Measurements from ENCODE around the gene RIPPLY2.

RIPPLY2 gene

DNA sequence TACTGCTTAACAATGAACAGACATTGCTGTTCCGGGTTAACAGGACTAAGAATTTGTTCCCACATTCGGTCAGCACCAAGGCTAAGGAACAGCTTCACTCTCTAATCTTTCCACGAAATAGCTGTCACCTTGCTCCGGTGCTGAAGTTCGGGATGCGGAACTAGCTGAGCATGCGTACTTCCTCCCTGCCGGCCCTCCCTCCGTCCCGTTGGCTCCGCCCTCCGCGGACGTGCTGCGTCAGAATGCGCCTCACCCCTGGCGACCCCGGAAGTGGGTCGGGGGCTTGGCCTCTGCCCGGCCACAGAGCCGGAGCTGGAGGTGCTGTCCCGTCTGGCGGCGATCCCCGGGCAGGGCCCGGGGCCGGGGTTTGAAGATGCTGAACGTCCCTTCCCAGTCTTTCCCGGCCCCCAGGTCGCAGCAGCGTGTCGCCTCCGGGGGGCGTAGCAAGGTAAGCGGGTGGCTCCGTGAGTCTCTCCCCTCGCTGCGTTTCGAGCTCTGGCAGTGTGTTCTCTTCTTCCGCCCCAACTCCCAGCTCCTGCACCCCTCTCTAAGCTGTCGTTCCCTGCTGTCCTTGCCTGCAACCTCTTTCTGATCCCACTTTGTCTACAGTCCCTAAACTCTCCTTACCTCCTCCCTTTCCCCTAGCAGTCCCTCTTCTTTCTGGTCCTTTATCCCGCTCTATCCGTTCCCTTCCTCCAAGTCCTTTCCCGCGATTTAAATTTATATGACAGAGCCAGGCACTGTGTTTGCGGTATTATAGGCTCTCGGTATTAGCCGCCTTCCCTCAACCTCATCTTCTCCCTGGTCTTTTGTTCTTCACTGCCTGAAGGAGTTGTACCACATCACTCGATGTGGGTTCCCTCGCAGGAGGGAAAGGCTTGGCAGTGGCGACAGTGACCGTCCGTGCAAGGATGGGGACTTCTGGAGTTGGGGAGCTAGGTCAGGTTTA lies 6.5 kb downstream of the RIPPLY2 start, which contains the start of gene CYB5R4:
TSS of gene CYB5R4 (plus strand) at position 280 of the 949 bp plus-strand sequence. CDS start at position 374, 94 bp downstream.
- DNase-seq (ENCODE audit: low read depth, low spot score), result peak; percentile 73
- H3K27ac ChIP-seq, result peak within 1 kb of the TSS; percentile 48

- H3K27ac ChIP-seq, result no peak overlapping the region
- no peak for DNase-seq (ENCODE audit: low read depth, low spot score)
These were observed 7.2 kb downstream of the RIPPLY2 start for GRCh38 chr6:83860359-83860755.

GRCh38 chr6:83860782-83861495 lies 7.8 kb downstream of the RIPPLY2 start:
- no peak for DNase-seq (ENCODE audit: low read depth, low spot score)
- H3K27ac ChIP-seq, result no peak overlapping the region

DNA sequence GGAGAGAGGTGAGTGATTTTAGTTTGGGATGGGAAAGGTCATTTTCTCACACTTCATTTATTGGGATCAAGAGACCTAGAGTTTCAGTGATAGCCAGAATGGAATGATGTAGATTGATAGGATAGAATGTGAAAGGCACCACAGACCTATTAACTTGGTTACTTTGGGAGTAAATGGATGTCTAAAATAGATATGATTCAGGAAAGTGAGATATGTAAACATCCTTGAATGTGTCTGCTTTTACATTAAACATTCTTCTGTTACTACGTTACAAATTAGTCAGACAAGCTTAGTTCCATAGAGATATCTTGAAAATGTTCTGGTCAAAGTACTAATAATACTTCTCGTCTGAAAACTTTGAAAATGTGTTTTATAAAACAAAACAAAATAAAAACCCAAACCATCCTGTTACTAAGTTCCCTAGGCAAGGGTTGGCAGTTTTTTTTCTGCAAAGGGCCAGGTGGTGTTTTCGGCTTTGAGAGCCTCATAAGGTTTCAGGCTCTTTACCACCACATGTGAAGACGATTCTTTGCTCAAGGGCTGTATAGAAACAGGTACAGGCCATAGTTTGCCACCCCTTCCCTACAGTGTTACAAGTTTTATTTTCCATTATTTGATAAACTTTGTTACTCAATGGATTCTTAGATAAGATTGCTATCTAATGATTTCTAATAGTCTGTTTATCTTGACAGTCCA lies 9.8 kb downstream of the RIPPLY2 start:
- H3K27ac ChIP-seq, result no peak overlapping the region
- DNase-seq (ENCODE audit: low read depth, low spot score), result no peak

DNA sequence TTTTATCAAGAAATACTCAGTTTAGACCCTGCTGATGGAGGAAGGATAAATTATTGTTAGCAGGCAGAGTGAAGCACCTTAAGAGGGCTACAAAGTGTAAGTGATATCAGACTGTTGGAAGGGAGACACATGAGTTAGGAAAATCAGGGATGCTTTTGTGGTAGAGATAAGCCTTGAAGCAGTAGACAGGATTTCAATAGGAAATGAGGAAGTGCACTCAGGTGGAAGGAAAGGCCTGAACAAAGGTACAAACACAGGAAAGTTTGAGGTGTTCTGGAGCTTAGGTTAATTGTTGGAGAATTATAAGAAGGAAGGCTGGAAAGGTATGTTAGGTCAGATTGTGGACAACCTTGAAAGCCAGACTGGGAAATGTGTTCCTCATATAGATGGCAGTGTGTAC lies 13.9 kb downstream of the RIPPLY2 start:
- peak overlapping the region; percentile 77 for H3K27ac ChIP-seq
- DNase-seq (ENCODE audit: low read depth, low spot score), result no peak

DNA sequence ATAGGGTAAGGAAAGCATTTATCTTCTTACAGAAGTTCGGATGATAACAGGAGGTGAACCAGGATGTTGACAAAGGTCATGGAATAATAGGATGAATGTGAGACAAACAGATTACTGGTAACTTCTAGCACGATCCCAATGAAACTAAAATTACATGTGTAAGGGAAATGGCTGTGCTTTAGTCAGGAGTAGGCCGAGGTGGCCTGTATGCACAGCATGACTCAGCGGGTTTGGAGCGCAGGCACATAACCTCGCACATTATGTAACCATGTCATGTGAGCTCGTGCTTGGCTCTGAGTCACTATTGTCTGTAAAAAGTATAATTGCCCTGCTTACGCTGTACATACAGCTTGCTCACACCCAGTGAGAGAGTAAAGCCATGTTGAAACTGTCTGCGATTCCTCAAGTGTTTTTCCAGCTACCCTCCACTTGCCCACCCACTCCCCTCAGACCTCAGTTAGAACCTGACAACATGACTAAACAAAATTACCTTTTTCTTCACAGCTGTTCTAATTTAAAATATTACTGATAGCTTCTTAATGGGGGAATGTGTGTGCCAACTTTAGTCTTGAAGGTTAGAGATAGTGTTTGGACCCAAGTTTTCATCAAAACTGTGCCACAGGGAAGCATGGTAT lies 14.5 kb downstream of the RIPPLY2 start:
- H3K27ac ChIP-seq, result peak overlapping the region; percentile 77
- DNase-seq (ENCODE audit: low read depth, low spot score), result peak; percentile 96

- peak overlapping the region; percentile 77 for H3K27ac ChIP-seq
- peak; percentile 76 for DNase-seq (ENCODE audit: low read depth, low spot score)
These were observed 15.5 kb downstream of the RIPPLY2 start for GRCh38 chr6:83868639-83869038.

GRCh38 chr6:83870649-83871048 lies 17.5 kb downstream of the RIPPLY2 start:
- DNase-seq (ENCODE audit: low read depth, low spot score), result no peak
- H3K27ac ChIP-seq, result no peak overlapping the region

- H3K27ac ChIP-seq, result no peak overlapping the region
- no peak for DNase-seq (ENCODE audit: low read depth, low spot score)
These were observed 19.4 kb downstream of the RIPPLY2 start for GRCh38 chr6:83872386-83873118.

DNA sequence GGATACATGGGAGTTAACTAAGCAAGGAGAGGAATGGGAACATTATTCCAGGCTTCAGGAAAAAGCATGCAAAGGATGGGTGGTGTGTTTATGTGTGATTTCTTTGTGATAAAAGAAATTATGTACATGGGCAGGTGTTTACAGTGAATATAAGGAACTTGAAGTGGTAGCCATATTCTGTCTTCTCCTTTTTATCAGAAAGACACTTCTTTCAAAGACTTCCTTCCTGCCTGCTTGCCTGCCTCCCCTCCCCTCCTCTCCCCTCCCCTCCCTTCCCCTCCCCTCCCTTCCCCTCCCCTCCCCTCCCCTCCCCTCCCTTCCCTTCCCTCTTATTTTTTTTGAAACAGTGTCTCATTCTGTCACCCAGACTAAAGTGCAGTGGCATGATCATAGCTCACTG lies 20.7 kb downstream of the RIPPLY2 start:
- no peak overlapping the region for H3K27ac ChIP-seq
- DNase-seq (ENCODE audit: low read depth, low spot score), result no peak

DNA sequence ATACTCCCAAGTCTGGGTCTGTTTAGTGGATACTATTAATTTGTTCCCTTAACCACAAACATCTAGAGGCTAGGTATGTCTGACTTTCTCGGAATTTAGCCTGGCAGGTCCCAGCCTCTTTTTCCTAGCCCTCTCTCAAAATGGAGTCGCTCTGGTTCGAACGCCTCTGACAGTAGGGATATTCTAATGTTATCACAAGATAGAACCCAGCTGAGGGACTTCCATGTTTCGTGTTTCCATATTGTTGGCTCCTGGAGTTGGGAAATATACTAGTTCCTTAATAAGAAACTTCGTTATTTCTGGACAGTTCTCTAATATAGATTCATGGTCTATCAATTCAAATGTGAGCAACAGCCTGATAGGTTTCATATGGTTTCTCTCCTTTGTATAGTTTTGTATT lies 22.7 kb downstream of the RIPPLY2 start:
- DNase-seq (ENCODE audit: low read depth, low spot score), result no peak

GRCh38 chr6:83878902-83879644 lies 25.9 kb downstream of the RIPPLY2 start:
- DNase-seq (ENCODE audit: low read depth, low spot score), result no peak
- no peak overlapping the region for H3K27ac ChIP-seq

More for the DNA sequence above, 22.7 kb downstream of the RIPPLY2 start:
- no peak overlapping the region for H3K27ac ChIP-seq

DNA sequence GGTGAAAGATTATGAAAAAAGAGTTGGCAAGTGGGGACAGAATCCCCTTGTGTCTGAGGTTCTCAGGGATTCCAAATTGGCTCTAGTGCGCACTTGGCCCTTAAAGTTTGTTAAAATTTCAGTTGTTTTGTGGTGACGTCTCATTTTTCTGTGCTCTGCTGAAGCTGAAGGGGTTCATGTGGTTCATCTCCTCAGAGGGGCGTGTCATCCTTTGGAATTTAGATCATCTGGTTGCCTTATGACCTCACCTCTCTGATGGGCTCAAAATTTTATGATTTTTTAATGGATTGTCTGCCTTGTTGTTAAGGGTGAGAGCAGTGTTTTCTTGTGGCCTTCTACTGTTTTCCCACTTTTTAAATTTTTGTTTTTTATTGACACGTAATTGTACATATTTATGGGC lies 26.6 kb downstream of the RIPPLY2 start:
- DNase-seq (ENCODE audit: low read depth, low spot score), result no peak
- no peak overlapping the region for H3K27ac ChIP-seq

- DNase-seq (ENCODE audit: low read depth, low spot score), result no peak
- no peak overlapping the region for H3K27ac ChIP-seq
These were observed 30.1 kb downstream of the RIPPLY2 start for GRCh38 chr6:83883240-83883639.

GRCh38 chr6:83884523-83884922 lies 31.4 kb downstream of the RIPPLY2 start:
- no peak for DNase-seq (ENCODE audit: low read depth, low spot score)
- H3K27ac ChIP-seq, result no peak overlapping the region

- no peak for DNase-seq (ENCODE audit: low read depth, low spot score)
- H3K27ac ChIP-seq, result no peak overlapping the region
These were observed 32.8 kb downstream of the RIPPLY2 start for GRCh38 chr6:83885984-83886383.

- no peak for DNase-seq (ENCODE audit: low read depth, low spot score)
- H3K27ac ChIP-seq, result no peak overlapping the region
These were observed 36.5 kb downstream of the RIPPLY2 start for GRCh38 chr6:83889621-83890020.

- H3K27ac ChIP-seq, result no peak overlapping the region
- DNase-seq (ENCODE audit: low read depth, low spot score), result no peak
These were observed 37.4 kb downstream of the RIPPLY2 start for GRCh38 chr6:83890520-83890919.

GRCh38 chr6:83891586-83891985 lies 38.4 kb downstream of the RIPPLY2 start:
- DNase-seq (ENCODE audit: low read depth, low spot score), result no peak
- no peak overlapping the region for H3K27ac ChIP-seq
